Ovary (tissue), 9 donors: ENCODE results near the gene C6orf132. TPM values are rescaled to one million over a fixed set of nuclear protein-coding genes. Genes with fewer than 3 reads are reported as not detected.
"Not testable (repeated sequence)": the region's sequence is repeated elsewhere in the genome, so short reads cannot be mapped to it uniquely, and the experiment has no call there.

Source experiments
- DNase-seq, 5 donors: peaks; one replicate each; pipeline ENCODE4 v3.0.0-alpha.2; 2019 to 2020
- H3K27ac ChIP-seq, 2 donors: fragments of 200-600 bp; one replicate each; pipeline versions ENCODE4 v1.5.1 to v1.8.0; 2019 to 2022
- H3K27me3 ChIP-seq: fragments of 200-600 bp; one replicate; pipeline ENCODE4 v1.8.0; 2022
- H3K36me3 ChIP-seq: fragments of 200-600 bp; sonication (generic); one replicate; pipeline ENCODE4 v1.5.1; 2019
- H3K4me1 ChIP-seq: one replicate; pipeline ENCODE4 v1.8.1; 2013; ENCODE audit warnings: mild to moderate bottlenecking, moderate library complexity; ENCODE audit not compliant: insufficient read depth
- H3K4me3 ChIP-seq: fragments of 200-600 bp; sonication (generic); one replicate; pipeline ENCODE4 v1.5.1; 2017
- H3K9me3 ChIP-seq, 2 donors: fragments of 200-600 bp in 1 of 2; sonication (generic) in 1 of 2; one replicate each; pipeline versions ENCODE4 v1.5.1 to v1.8.1; 2013 to 2019; ENCODE audit warnings: mild to moderate bottlenecking in 1 of 2, moderate library complexity in 1 of 2
- CTCF ChIP-seq, 3 donors: fragments of 450-650 bp in 2 of 3; fragments of 200-600 bp in 1 of 3; IDR thresholded peaks; one replicate each; pipeline versions ENCODE4 v1.5.1 to v1.8.0; 2016 to 2022; ENCODE audit warnings: antibody characterized with exemption in 3 of 3, mild to moderate bottlenecking in 1 of 3
- EP300 ChIP-seq: sonication (generic); formaldehyde crosslinking; IDR thresholded peaks from one replicate; pipeline ENCODE4 v1.6.1; 2017; ENCODE audit warnings: antibody characterized with exemption
- POLR2A ChIP-seq: fragments of 450-650 bp; IDR thresholded peaks from one replicate; pipeline ENCODE4 v1.6.1; 2017; ENCODE audit warnings: antibody characterized with exemption, mild to moderate bottlenecking, moderate library complexity
- WGBS, 3 donors: extraction: QIAGEN DNeasy Blood & Tissue Kit in 1 of 3; methylation state at CpG; one replicate each; pipeline versions ENCODE4 v1.1.5 to v1.1.7; 2013 to 2017; 5-methylcytosine and 5-hydroxymethylcytosine counted together
- intact Hi-C, 4 donors: fragments of 100-400 bp; cut with DNase I; formaldehyde crosslinking; loops; one replicate each; pipeline versions ENCODE4 v1.11.0 to v1.15.1; 2022 to 2023
- polyA plus RNA-seq, 2 donors: library from polyadenylated mRNA; stranded (reverse); fragments of 200-250 nt in 1 of 2; fragments of 350-450 nt in 1 of 2; fragmentation: Illumina TruSeq in 1 of 2; extraction: RNeasy Lipid Tissue Mini Kit (QIAGEN cat#74804) in 1 of 2; gene quantifications; one replicate each; pipeline ENCODE4 v1.2.3, GENCODE V29; 2013 to 2014
- total RNA-seq, 7 donors: library from RNA; depleted of rRNA in 2 of 7; stranded (reverse); fragments of >200 nt in 2 of 7; fragmentation: NEBNext Ultra II Directional in 3 of 7; extraction: Animal tissue kit (Norgen Biotek cat#: 25700) in 3 of 7; gene quantifications; one replicate each; pipeline versions ENCODE4 v1.1.0 to v1.2.4, GENCODE V29; 2016 to 2023
- donor health status: DM: no; HTN: no; CAD: no; lungs with moderate emphysema.
- donor health status: DM: no; HTN: no; CAD: no.
- donor health status: Bipolar disorder and iron deficiency.
- donor health status: DM: yes; HTN: yes; CAD: no.
- donor health status: DM: no; HTN: no; CAD: no.
- donor health status: DM: yes; HTN: yes; CAD: no.

Gene C6orf132
- total and polyA plus RNA-seq, 9 donors: 0.05 to 14.1 (median 1.1) TPM

DNA sequence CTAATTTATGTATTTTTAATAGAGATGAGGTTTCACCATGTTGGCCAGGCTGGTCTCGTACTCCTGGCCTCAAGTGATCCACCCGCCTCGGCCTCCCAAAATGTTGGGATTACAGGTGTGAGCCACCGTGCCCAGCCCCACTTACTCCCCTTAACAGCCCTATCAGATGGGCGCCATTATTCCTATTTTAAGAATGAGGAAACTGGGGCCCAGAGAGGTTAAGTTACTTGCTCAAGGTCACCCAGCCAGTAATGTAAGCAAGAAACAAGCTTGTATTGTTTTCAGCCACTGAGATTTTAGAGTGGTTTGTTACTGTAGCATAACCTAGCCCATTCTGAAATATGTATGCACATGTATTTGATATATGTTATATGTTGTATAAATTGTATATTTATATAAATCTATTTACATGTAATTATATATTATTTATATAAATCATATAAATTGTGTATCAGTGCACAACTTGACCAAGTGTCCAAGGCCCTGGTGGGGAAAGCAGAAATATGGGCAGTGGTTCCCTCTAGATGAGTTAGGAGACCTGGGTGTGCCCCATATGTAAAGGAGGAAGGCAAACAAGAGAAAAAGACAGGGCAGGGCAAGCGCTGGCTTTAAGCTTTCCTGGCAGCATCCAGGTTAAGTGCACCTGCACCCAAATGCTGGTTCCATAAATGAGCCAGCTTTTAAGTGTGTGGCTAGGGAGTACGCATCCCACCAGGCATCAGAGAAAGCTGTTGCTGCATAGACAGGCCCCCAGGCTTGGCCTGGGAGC is 29.6 kb upstream of the C6orf132 start:
- H3K27me3 ChIP-seq: no peaks in the 10 kb centered on the region
- no peaks in the 10 kb centered on the region for H3K36me3 ChIP-seq
- H3K27ac ChIP-seq: no peak overlapping the region
- TF ChIP-seq POLR2A (no peak), CTCF (IDR thresholded peaks at IDR 0.05) (no peak), EP300 (no peak)
- intact Hi-C loops: no loop called here
- DNase-seq: no peak
- no peak overlapping the region for H3K4me3 ChIP-seq
- 88 to 94% (median 91%) methylated on average over 7 of the region's 7 CpGs for WGBS, 3 donors
- H3K4me1 ChIP-seq: no peaks in the 10 kb centered on the region
- no peaks in the 10 kb centered on the region for H3K9me3 ChIP-seq

GRCh38 chr6:42169780-42170179 is 27.4 kb upstream of the C6orf132 start:
- H3K4me3 ChIP-seq, H3K27ac ChIP-seq, H3K9me3 ChIP-seq, H3K4me1 ChIP-seq, H3K27me3 ChIP-seq, H3K36me3 ChIP-seq, DNase-seq: not testable (repeated sequence)
- intact Hi-C loops: loop anchor here in 3 of 4 donors (5.0 to 10.0 kb wide), 2 partner anchors 95 to 97 kb away; no protein-coding TSS in a partner anchor
- WGBS, 3 donors: 46 to 50% (median 48%) methylated on average over 2 of the region's 2 CpGs

DNA sequence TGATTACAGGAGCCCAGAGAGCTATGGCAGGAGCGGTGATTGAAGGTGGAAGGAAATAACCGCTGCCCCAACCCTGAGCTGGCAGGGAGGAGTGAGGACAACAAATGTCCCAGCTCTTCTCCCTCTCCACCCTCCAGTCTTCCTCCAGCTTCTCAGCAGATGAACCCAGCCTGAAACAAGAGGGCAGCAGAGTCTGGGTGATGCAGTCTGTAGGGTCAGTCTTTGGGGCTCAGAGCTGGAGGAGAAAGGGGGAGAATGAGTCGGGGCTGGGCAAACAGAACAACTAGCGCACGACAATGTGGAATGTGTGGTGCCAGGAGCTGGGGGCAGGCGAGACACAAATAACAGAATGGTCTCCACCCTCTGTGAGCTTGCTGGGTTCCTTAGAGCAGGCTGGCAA is 26.2 kb upstream of the C6orf132 start:
- TF ChIP-seq CTCF (IDR thresholded peaks at IDR 0.05) (no peak), POLR2A (no peak), EP300 (no peak)
- Histone ChIP-seq H3K36me3 (no peaks in the 10 kb centered on the region), H3K27ac (no peak overlapping the region), H3K27me3 (no peaks in the 10 kb centered on the region), H3K4me3 (no peak overlapping the region), H3K9me3 (no peaks in the 10 kb centered on the region), H3K4me1 (no peaks in the 10 kb centered on the region)
- WGBS, 3 donors: 73 to 80% (median 76%) methylated on average over 6 of the region's 6 CpGs
- DNase-seq: no peak
- intact Hi-C loops: loop anchor here in 3 of 4 donors (5.0 to 10.0 kb wide), 2 partner anchors 94 to 96 kb away; no protein-coding TSS in a partner anchor

DNA sequence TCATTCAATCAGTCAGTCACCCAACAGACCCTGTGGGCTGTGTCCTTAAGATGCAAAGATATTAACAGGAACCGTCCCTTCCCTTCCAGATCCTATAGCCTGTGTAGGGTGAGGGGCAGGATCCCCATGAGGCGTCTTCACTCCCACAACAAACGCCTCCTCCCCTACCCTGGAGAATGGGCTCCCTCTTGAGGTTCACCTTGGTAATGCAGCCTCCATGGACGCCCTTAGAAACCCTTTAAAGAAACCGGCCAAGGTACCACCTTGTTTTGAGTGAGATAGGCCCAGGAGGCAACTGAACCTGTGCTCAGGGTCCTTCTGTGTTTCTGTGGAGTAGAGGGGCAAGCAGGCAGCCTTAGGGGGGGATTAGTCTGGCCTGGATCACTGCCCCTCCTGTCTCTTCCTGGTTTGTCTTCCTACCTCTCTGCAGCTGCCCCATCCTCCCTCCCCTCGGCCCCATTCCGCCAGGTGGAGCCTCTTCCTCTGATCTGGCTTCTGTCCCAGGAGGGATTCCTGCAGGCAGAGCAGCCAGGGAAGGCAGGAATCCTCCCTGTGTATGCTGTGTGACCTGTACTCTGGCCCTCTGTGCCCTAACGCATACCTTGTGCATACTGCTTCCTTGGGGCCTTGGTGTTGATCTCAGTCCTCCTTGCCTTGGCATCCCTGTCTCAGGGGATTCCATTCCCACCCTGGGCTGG is 24.2 kb upstream of the C6orf132 start:
- no peaks in the 10 kb centered on the region for H3K9me3 ChIP-seq
- H3K4me3 ChIP-seq: no peak overlapping the region
- no peaks in the 10 kb centered on the region for H3K27me3 ChIP-seq
- DNase-seq: peak; percentile 37 to 71 (median 59)
- TF ChIP-seq EP300: no peak
- TF ChIP-seq CTCF (IDR thresholded peaks at IDR 0.05): peak; percentile 46 to 78 (median 66)
- no peak for TF ChIP-seq POLR2A
- intact Hi-C loops: loop anchor here in 3 of 4 donors (5.0 to 10.0 kb wide), 2 partner anchors 92 to 94 kb away; no protein-coding TSS in a partner anchor
- no peak overlapping the region for H3K27ac ChIP-seq
- 8 to 13% (median 10%) methylated on average over 8 of the region's 8 CpGs for WGBS, 3 donors
- H3K36me3 ChIP-seq: no peaks in the 10 kb centered on the region
- no peaks in the 10 kb centered on the region for H3K4me1 ChIP-seq
